ENCODE measurements around the gene N4BP3. TPM values are rescaled to one million over a fixed set of nuclear protein-coding genes. Genes with fewer than 3 reads are reported as not detected.
A peak's percentile ranks its signal among the peaks of the same experiment; 100 is the strongest.
"Not testable (repeated sequence)": the region's sequence is repeated elsewhere in the genome, so short reads cannot be mapped to it uniquely, and the experiment has no call there.

The N4BP3 gene
- total RNA-seq, 2 experiments from 2014 or later = 1.4 to 1.6 TPM

GRCh38 chr5:178125253-178125906, 12.0 kb downstream of the N4BP3 start:
- Mint-ChIP-seq H3K4me1 (ENCODE audit: low read depth) (peaks cover 14% of the 10 kb centered on the region), H3K27me3 (ENCODE audit: low read depth) (no peaks in the 10 kb centered on the region), H3K36me3 (ENCODE audit: low read depth) (no peaks in the 10 kb centered on the region), H3K9me3 (no peaks in the 10 kb centered on the region), H3K27ac (no peak overlapping the region), H3K4me3 (no peak overlapping the region)
- intact Hi-C loops (cut with micrococcal nuclease) = no loop called here
- CTCF ChIA-PET = interaction anchor here (1.0 kb wide), 1 partner anchor 49 kb away, joined by 6 read pairs; no protein-coding TSS in a partner anchor
- no peak for DNase-seq

DNA sequence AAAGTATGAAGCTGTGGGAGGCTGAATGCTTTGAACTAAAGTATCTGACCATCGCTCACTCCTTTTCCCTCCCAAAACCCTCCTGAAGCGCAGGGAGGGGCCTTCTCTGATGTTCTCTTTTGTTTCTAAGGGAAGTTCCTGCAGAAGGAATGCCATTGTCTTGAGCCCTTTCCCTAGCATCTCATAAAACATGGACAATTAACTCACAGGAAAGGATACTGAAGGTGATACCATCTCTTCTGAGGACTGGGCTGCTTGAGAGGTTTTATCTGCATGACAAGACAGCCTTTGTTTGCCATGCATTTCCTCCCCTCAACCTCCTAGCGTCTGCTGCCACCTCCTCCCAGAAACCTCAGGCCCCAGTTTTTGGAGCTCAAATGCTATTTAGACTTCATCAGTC, 13.2 kb downstream of the N4BP3 start:
- H3K9me3 Mint-ChIP-seq = no peaks in the 10 kb centered on the region
- H3K36me3 Mint-ChIP-seq (ENCODE audit: low read depth) = peaks cover 1% of the 10 kb centered on the region
- H3K27ac Mint-ChIP-seq = no peak overlapping the region

DNA sequence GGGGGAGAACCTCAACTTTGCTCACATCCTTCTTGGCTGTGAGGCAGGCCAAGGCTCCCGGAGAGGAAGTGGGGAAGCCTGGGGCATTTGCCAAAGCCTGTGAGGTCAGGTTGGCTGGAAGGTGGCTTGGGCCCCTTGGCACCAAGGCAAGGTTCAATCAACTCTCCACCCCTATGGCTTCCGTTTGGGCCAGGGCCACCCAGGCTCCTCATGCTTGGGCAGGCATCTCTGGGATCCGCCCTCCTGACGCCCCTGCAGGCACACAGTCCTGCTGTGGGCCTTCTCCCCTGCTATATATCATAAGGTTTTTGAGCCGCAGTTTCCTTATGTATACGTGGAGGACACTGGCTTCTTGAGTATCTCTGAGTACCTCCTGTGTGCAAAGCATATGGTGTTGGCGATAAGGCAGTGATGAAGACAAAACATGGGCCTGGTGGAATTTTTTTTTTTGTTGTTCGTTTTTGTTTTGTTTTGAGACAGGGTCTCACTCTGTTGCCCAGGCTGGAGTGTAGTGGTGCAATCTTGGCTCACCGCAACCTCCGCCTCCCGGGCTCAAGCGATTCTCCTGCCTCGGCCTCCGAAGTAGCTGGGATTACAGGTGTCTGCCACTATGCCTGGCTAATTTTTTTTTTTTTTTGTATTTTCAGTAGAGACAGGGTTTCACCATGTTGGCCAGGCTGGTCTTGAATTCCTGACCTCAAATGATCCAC, 14.1 kb downstream of the N4BP3 start:
- intact Hi-C loops (cut with micrococcal nuclease); H3K36me3 Mint-ChIP-seq (ENCODE audit: low read depth); H3K27ac Mint-ChIP-seq; H3K4me3 Mint-ChIP-seq; DNase-seq; H3K9me3 Mint-ChIP-seq; H3K27me3 Mint-ChIP-seq (ENCODE audit: low read depth): not testable (repeated sequence)
- peaks cover 13% of the 10 kb centered on the region for H3K4me1 Mint-ChIP-seq (ENCODE audit: low read depth)
- CTCF ChIA-PET = interaction anchor here (0.6 kb wide), 1 partner anchor 13 kb away, joined by 4 read pairs; no protein-coding TSS in a partner anchor

More for the DNA sequence above, 13.2 kb downstream of the N4BP3 start:
- DNase-seq = no peak
- no peaks in the 10 kb centered on the region for H3K27me3 Mint-ChIP-seq (ENCODE audit: low read depth)
- peaks cover 7% of the 10 kb centered on the region for H3K4me1 Mint-ChIP-seq (ENCODE audit: low read depth)
- intact Hi-C loops (cut with micrococcal nuclease) = no loop called here
- no peak overlapping the region for H3K4me3 Mint-ChIP-seq
- CTCF ChIA-PET = interaction anchor here (0.6 kb wide), 1 partner anchor 35 kb away, joined by 3 read pairs; no protein-coding TSS in a partner anchor

DNA sequence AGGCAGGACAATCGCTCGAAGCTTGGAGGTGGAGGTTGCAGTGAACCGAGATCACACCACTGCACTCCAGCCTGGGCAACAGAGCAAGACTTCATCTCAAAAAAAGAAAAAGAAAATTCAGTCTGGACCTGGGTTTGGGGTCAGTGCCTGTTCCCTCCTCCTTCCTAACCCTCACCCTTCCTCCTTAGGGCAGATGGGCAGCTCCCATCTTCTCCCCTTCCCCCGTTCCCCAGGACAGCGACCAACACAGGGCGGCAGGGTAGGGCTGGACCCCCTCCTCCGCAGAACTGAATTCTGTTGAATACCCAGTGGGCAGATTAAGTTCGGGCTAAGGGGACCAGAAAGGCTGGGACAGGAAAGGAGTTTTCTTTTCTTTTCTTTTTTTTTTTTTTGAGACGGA, 16.0 kb downstream of the N4BP3 start:
- H3K4me3 Mint-ChIP-seq = peak overlapping the region; percentile 85
- no peak overlapping the region for H3K27ac Mint-ChIP-seq

DNA sequence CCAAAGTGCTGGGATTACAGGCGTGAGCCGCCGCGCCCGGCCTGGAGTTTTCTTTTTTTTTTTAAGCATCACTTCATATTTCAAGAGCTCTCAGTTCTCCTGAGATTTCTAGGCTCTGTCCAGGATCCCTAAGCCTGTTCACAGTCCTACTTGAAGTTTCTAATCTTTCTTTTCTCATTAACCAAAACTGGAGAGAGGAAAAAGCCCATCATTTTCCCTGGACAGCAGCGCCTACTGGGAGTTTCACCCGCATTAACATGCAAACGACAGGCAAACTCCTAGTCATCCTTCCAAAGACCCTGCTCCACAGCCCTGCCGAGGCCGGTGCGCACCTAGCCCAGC, 16.9 kb downstream of the N4BP3 start:
- DNase-seq; H3K27me3 Mint-ChIP-seq (ENCODE audit: low read depth); H3K36me3 Mint-ChIP-seq (ENCODE audit: low read depth); H3K9me3 Mint-ChIP-seq: not testable (repeated sequence)
- intact Hi-C loops (cut with micrococcal nuclease) = loop anchor here (1.0 to 5.0 kb wide), 3 partner anchors 9 to 1763 kb away; partner anchors contain the start of gene ARL10
- CTCF ChIA-PET = interaction anchor here (0.6 to 0.7 kb wide), 3 partner anchors 9 to 38 kb away, joined by 3 to 5 read pairs (median 5); no protein-coding TSS in a partner anchor
- Mint-ChIP-seq H3K4me3 (peak overlapping the region; percentile 85), H3K4me1 (ENCODE audit: low read depth) (peaks cover 27% of the 10 kb centered on the region), H3K27ac (peak overlapping the region; percentile 84)

More for the DNA sequence above, 16.0 kb downstream of the N4BP3 start:
- Mint-ChIP-seq H3K27me3 (ENCODE audit: low read depth) (no peaks in the 10 kb centered on the region), H3K4me1 (ENCODE audit: low read depth) (peaks cover 24% of the 10 kb centered on the region), H3K36me3 (ENCODE audit: low read depth) (peaks cover 8% of the 10 kb centered on the region), H3K9me3 (no peaks in the 10 kb centered on the region)
- intact Hi-C loops (cut with micrococcal nuclease) = no loop called here
- CTCF ChIA-PET = interaction anchor here (0.6 to 1.0 kb wide), 2 partner anchors 10 to 934 kb away, joined by 4 to 6 read pairs; no protein-coding TSS in a partner anchor
- no peak for DNase-seq

GRCh38 chr5:178130576-178131445, 17.5 kb downstream of the N4BP3 start, which contains the start of gene RMND5B:
RMND5B (plus strand) TSS chr5:178131014; CDS start chr5:178138120, 7,106 bp downstream.
- intact Hi-C loops (cut with micrococcal nuclease) = loop anchor here (1.0 to 5.0 kb wide), 4 partner anchors 10 to 1764 kb away; partner anchors contain the start of genes ARL10 and N4BP3
- H3K4me3 Mint-ChIP-seq = peak within 1 kb of the TSS; percentile 85
- no peaks in the 10 kb centered on the region for H3K27me3 Mint-ChIP-seq (ENCODE audit: low read depth)
- peak; percentile 85 for DNase-seq
- CTCF ChIA-PET = no interaction called here
- H3K9me3 Mint-ChIP-seq = no peaks in the 10 kb centered on the region
- peaks cover 30% of the 10 kb centered on the region for H3K4me1 Mint-ChIP-seq (ENCODE audit: low read depth)
- peak within 1 kb of the TSS; percentile 84 for H3K27ac Mint-ChIP-seq
- peaks cover 13% of the 10 kb centered on the region for H3K36me3 Mint-ChIP-seq (ENCODE audit: low read depth)

- Mint-ChIP-seq H3K36me3 (ENCODE audit: low read depth) (peaks cover 13% of the 10 kb centered on the region), H3K9me3 (no peaks in the 10 kb centered on the region), H3K4me1 (ENCODE audit: low read depth) (peaks cover 30% of the 10 kb centered on the region), H3K27ac (peak overlapping the region; percentile 78), H3K4me3 (peak overlapping the region; percentile 85), H3K27me3 (ENCODE audit: low read depth) (no peaks in the 10 kb centered on the region)
- intact Hi-C loops (cut with micrococcal nuclease) = loop anchor here (1.0 to 5.0 kb wide), 2 partner anchors 18 to 1764 kb away; partner anchors contain the start of genes ARL10 and N4BP3
- CTCF ChIA-PET = interaction anchor here (1.2 to 1.5 kb wide), 2 partner anchors 10 to 55 kb away, joined by 4 to 6 read pairs; no protein-coding TSS in a partner anchor
- no peak for DNase-seq
Measured at GRCh38 chr5:178131446-178131996, 18.2 kb downstream of the N4BP3 start.

DNA sequence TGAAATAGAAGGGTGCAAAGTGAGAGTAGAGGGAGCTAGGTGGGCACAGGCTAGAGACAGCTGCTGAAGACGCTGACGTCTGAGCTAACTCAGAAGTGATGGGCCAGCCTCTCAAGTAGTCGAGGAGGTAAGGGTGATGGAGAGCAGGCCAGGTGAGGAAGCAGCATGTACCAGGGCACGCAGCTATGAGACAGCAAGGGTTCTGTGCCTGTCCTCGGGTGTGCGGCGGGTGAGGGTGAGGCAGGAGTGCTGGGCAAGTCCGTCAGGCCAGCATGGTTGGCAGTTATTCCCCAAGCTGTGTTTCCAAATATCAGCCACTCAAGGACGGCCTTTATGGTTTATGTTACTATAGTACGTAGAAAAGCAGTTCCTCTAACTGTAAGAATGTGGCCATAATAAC, 23.7 kb downstream of the N4BP3 start:
- H3K36me3 Mint-ChIP-seq (ENCODE audit: low read depth) = peaks cover 26% of the 10 kb centered on the region
- H3K4me3 Mint-ChIP-seq = no peak overlapping the region
- peaks cover 27% of the 10 kb centered on the region for H3K4me1 Mint-ChIP-seq (ENCODE audit: low read depth)
- H3K9me3 Mint-ChIP-seq = no peaks in the 10 kb centered on the region
- no peak for DNase-seq
- CTCF ChIA-PET = interaction anchor here (1.2 to 3.5 kb wide), 2 partner anchors 16 to 62 kb away, joined by 5 to 17 read pairs; no protein-coding TSS in a partner anchor
- H3K27me3 Mint-ChIP-seq (ENCODE audit: low read depth) = no peaks in the 10 kb centered on the region
- H3K27ac Mint-ChIP-seq = no peak overlapping the region
- intact Hi-C loops (cut with micrococcal nuclease) = no loop called here

- intact Hi-C loops (cut with micrococcal nuclease) = no loop called here
- Mint-ChIP-seq H3K36me3 (ENCODE audit: low read depth) (peaks cover 31% of the 10 kb centered on the region), H3K4me1 (ENCODE audit: low read depth) (peaks cover 22% of the 10 kb centered on the region), H3K9me3 (no peaks in the 10 kb centered on the region), H3K27me3 (ENCODE audit: low read depth) (no peaks in the 10 kb centered on the region), H3K27ac (no peak overlapping the region), H3K4me3 (no peak overlapping the region)
- no peak for DNase-seq
- CTCF ChIA-PET = interaction anchor here (1.2 to 3.5 kb wide), 2 partner anchors 17 to 63 kb away, joined by 5 to 17 read pairs; no protein-coding TSS in a partner anchor
Measured at GRCh38 chr5:178137991-178138390, 24.7 kb downstream of the N4BP3 start.

DNA sequence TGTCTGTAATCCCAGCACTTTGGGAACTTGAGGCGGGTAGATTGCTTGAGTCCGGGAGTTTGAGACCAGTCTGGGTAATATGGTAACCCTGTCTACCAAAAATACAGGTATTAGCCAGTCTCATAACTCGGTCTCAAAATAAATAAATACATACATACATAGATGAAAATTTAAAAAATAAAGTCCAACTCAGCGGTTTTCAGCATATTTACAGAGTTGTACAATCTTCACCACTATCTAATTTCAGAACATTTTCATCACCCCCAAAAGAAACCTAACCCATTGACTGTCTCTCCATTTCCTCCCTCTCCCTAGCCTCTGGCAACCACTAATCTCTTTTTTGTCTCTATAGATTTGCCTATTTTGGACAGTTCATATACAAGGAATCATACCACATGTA, 28.2 kb downstream of the N4BP3 start:
- CTCF ChIA-PET = interaction anchor here (0.8 to 9.1 kb wide), 2 partner anchors 18 to 66 kb away, joined by 3 to 76 read pairs; no protein-coding TSS in a partner anchor
- H3K4me3 Mint-ChIP-seq = no peak overlapping the region
- intact Hi-C loops (cut with micrococcal nuclease) = no loop called here
- H3K4me1 Mint-ChIP-seq (ENCODE audit: low read depth) = peaks cover 17% of the 10 kb centered on the region
- DNase-seq = no peak
- H3K27ac Mint-ChIP-seq = no peak overlapping the region
- H3K9me3 Mint-ChIP-seq = no peaks in the 10 kb centered on the region
- H3K27me3 Mint-ChIP-seq (ENCODE audit: low read depth) = no peaks in the 10 kb centered on the region
- H3K36me3 Mint-ChIP-seq (ENCODE audit: low read depth) = peaks cover 36% of the 10 kb centered on the region

- Mint-ChIP-seq H3K27ac (no peak overlapping the region), H3K4me3 (no peak overlapping the region), H3K4me1 (ENCODE audit: low read depth) (peaks cover 17% of the 10 kb centered on the region), H3K9me3 (no peaks in the 10 kb centered on the region), H3K36me3 (ENCODE audit: low read depth) (peaks cover 36% of the 10 kb centered on the region), H3K27me3 (ENCODE audit: low read depth) (no peaks in the 10 kb centered on the region)
- intact Hi-C loops (cut with micrococcal nuclease) = no loop called here
- DNase-seq = no peak
- CTCF ChIA-PET = interaction anchor here (1.0 to 9.1 kb wide), 3 partner anchors 10 to 67 kb away, joined by 3 to 76 read pairs (median 6); no protein-coding TSS in a partner anchor
Measured at GRCh38 chr5:178142642-178143041, 29.3 kb downstream of the N4BP3 start.
